Astrocyte (in vitro differentiated cells and primary cell): Measurements from ENCODE around the gene PVALB.

Experiments used
- CTCF ChIP-seq: IDR thresholded peaks from 2 replicates; pipeline ENCODE4 v1.5.1; 2011; ENCODE audit warnings: low read depth, mild to moderate bottlenecking, inconsistent platforms, low read length, moderate library complexity; ENCODE audit not compliant: insufficient read depth
- EZH2 ChIP-seq: IDR thresholded peaks from 2 replicates; pipeline ENCODE4 v1.6.1; 2012; ENCODE audit warnings: mild to moderate bottlenecking, low read length, inconsistent platforms; ENCODE audit not compliant: insufficient read depth

DNA sequence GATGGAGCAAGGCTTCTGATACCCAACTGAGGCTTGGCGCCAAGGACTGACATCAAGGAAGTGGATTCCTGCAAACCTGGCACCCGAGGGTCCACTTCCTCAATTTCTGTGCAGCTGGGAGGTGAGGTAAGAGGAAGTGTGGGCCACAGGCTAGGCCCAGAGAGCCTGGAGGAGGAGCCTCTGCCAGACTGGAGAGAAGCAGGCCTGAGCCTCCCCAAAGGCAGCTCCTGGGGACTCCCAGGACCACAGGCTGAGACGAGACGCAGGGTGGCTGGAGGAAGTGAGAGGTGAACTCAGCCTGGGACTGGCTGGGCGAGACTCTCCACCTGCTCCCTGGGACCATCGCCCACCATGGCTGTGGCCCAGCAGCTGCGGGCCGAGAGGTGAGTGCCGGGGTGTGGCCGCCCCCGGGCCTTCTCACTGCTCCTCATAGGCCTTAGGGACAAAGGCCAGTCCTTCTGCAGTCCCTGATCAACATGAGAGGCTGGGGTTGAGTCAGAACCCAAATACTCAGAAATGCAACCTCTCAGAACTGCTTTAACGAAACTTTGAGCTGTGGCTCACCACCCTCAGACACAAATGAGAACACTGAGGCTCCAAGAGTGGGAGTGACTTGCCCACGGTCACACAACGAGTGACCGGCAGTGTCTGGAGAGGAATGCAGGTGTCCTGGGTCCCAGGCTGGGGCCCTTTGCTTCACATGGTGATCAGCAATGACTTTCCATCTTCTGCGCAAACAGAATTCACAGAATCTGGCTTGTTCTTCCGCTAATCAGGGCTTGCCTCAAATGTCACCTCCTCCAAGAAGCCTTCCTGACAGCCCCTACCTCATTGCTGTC, 44.2 kb upstream of the PVALB start, which contains the start of gene NCF4:
- TF ChIP-seq CTCF (no peak), EZH2 (no peak)
